ENCODE measurements around the gene TRIM9.

Gene TRIM9

GRCh38 chr14:51041108-51041531 is 53.8 kb downstream of the TRIM9 start (continued):
- TF ChIP-seq ISL1 (CRISPR knock-in tag; IDR thresholded peaks at IDR 0.05) = no peak
- TF ChIP-seq OSR1 (CRISPR knock-in tag; IDR thresholded peaks at IDR 0.05) = no peak
- TF ChIP-seq BACH2 (CRISPR knock-in tag; IDR thresholded peaks at IDR 0.05; ENCODE audit: borderline replicate concordance) = no peak
- no peak for TF ChIP-seq ZNF8 (CRISPR knock-in tag; IDR thresholded peaks at IDR 0.05)
- no peak for TF ChIP-seq ZNF70 (CRISPR knock-in tag; IDR thresholded peaks at IDR 0.05)
- TF ChIP-seq PPARA (CRISPR knock-in tag; IDR thresholded peaks at IDR 0.05; ENCODE audit: borderline replicate concordance) = no peak
- TF ChIP-seq ZNF565 (CRISPR knock-in tag; conservative IDR thresholded peaks at IDR 0.05; ENCODE audit: low read depth) = no peak
- TF ChIP-seq CSRNP3 (CRISPR knock-in tag; IDR thresholded peaks at IDR 0.05) = no peak
- no peak for TF ChIP-seq TCF4 (CRISPR knock-in tag; IDR thresholded peaks at IDR 0.05; ENCODE audit: borderline replicate concordance)
- no peak for TF ChIP-seq ARNTL (CRISPR knock-in tag; IDR thresholded peaks at IDR 0.05; ENCODE audit: borderline replicate concordance, low read depth)

- ATAC-seq = no peak
- TF ChIP-seq TCF4 (CRISPR knock-in tag; IDR thresholded peaks at IDR 0.05; ENCODE audit: borderline replicate concordance) = no peak
- TF ChIP-seq ZNF565 (CRISPR knock-in tag; conservative IDR thresholded peaks at IDR 0.05; ENCODE audit: low read depth) = no peak
These were observed 55.7 kb downstream of the TRIM9 start for GRCh38 chr14:51039252-51039651.

GRCh38 chr14:51035611-51036192 is 59.2 kb downstream of the TRIM9 start:
- TF ChIP-seq POU6F1 (CRISPR knock-in tag; IDR thresholded peaks at IDR 0.05; ENCODE audit: borderline replicate concordance, low read depth) (no peak), ZC3H10 (CRISPR knock-in tag; IDR thresholded peaks at IDR 0.05) (no peak), TCF4 (CRISPR knock-in tag; IDR thresholded peaks at IDR 0.05; ENCODE audit: borderline replicate concordance) (no peak), ZNF8 (CRISPR knock-in tag; IDR thresholded peaks at IDR 0.05) (no peak), BACH2 (CRISPR knock-in tag; IDR thresholded peaks at IDR 0.05; ENCODE audit: borderline replicate concordance) (no peak), CREB5 (CRISPR knock-in tag; IDR thresholded peaks at IDR 0.05; ENCODE audit: low read depth) (no peak), RARB (CRISPR knock-in tag; IDR thresholded peaks at IDR 0.05) (no peak), OSR1 (CRISPR knock-in tag; IDR thresholded peaks at IDR 0.05) (no peak)
- ATAC-seq = no peak

- no peak for ATAC-seq
- TF ChIP-seq ZFP30 (CRISPR knock-in tag; IDR thresholded peaks at IDR 0.05) (no peak), CSRNP3 (CRISPR knock-in tag; IDR thresholded peaks at IDR 0.05) (no peak), ESRRG (CRISPR knock-in tag; IDR thresholded peaks at IDR 0.05) (no peak), CREB5 (CRISPR knock-in tag; IDR thresholded peaks at IDR 0.05; ENCODE audit: low read depth) (no peak), OSR1 (CRISPR knock-in tag; IDR thresholded peaks at IDR 0.05) (no peak), ZC3H10 (CRISPR knock-in tag; IDR thresholded peaks at IDR 0.05) (no peak), TCF4 (CRISPR knock-in tag; IDR thresholded peaks at IDR 0.05; ENCODE audit: borderline replicate concordance) (no peak), PATZ1 (CRISPR knock-in tag; IDR thresholded peaks at IDR 0.05; ENCODE audit: borderline replicate concordance) (no peak), GLIS3 (CRISPR knock-in tag; IDR thresholded peaks at IDR 0.05) (no peak), CSDC2 (CRISPR knock-in tag; IDR thresholded peaks at IDR 0.05) (no peak), TSHZ2 (CRISPR knock-in tag; IDR thresholded peaks at IDR 0.05) (no peak), ZNF565 (CRISPR knock-in tag; conservative IDR thresholded peaks at IDR 0.05; ENCODE audit: low read depth) (no peak), ZNF8 (CRISPR knock-in tag; IDR thresholded peaks at IDR 0.05) (no peak)
These were observed 65.8 kb downstream of the TRIM9 start for GRCh38 chr14:51028851-51029754.
